Breast epithelium (tissue), 3 donors: ENCODE measurements around the gene RBM19.

Source experiments
- CTCF ChIP-seq, 3 donors: fragments of 450-650 bp; IDR thresholded peaks; one replicate each; pipeline ENCODE4 v1.5.1; 2016 to 2017; ENCODE audit warnings: antibody characterized with exemption in 3 of 3, mild to moderate bottlenecking in 3 of 3, moderate library complexity in 3 of 3
- POLR2A ChIP-seq: fragments of 450-650 bp; IDR thresholded peaks from one replicate; pipeline ENCODE4 v1.6.1; 2016; ENCODE audit warnings: antibody characterized with exemption, mild to moderate bottlenecking, moderate library complexity

GRCh38 chr12:113948151-113948914, 17.8 kb downstream of the RBM19 start:
- no peak for TF ChIP-seq POLR2A
- TF ChIP-seq CTCF (IDR thresholded peaks at IDR 0.05), result no peak
